Suppressor macrophage treated with lipopolysaccharide for 1 hour (primary cell): Measurements from ENCODE around the gene IFTAP.
"Not testable (repeated sequence)": the region's sequence is repeated elsewhere in the genome, so short reads cannot be mapped to it uniquely, and the experiment has no call there.

Source experiments
- DNase-seq, 3 donors: peaks; one replicate each; pipeline ENCODE4 v3.0.0-alpha.2; 2020 to 2022

The IFTAP gene, protein sequence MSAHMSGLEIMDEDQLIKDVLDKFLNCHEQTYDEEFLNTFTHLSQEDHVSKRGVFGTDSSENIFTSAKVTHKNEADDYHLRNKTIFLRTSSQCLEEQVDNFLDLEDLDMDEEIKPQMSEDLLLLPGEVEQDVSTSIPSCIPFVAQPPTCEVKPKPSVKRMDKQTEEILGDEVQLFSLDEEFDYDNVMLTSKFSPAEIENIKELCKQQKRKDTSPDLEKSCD

DNA sequence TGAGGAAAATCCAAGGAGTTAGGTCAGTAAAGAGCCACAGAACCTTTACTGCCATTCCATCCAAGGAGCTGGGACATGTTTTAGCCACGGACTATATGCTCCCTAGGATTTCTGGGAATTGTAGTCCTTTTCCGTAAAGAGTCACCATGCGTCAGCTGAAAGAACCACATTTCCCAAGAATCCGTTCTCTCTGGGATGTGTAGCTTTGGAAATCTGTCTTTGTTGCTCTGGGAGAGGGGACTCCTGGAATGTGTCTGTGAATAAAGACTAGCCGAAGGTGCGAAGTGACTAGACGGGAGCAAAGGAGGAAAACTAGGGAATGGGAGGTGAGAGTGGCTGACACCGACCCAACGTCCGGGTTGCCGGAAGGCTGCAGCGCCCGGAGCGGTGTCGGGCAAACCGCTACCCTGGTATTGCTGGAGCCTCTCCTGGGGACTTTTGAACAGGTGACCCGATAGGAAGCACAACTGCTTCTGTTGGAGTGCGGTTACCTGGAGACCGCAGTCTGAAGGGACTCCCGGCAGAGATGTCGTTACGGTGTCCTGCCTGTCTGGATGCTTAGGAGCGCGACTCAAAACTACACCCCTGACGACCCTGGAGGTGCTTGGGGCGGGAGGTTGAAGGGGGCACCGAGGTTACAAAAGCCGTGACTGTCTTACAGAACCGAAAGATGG is at the start of gene IFTAP:
Gene IFTAP (plus strand): TSS at position 187 of the 674 bp plus-strand sequence. CDS start 15,602 bp downstream, outside the sequence.
- peak; percentile 84 to 92 (median 90) for DNase-seq

DNA sequence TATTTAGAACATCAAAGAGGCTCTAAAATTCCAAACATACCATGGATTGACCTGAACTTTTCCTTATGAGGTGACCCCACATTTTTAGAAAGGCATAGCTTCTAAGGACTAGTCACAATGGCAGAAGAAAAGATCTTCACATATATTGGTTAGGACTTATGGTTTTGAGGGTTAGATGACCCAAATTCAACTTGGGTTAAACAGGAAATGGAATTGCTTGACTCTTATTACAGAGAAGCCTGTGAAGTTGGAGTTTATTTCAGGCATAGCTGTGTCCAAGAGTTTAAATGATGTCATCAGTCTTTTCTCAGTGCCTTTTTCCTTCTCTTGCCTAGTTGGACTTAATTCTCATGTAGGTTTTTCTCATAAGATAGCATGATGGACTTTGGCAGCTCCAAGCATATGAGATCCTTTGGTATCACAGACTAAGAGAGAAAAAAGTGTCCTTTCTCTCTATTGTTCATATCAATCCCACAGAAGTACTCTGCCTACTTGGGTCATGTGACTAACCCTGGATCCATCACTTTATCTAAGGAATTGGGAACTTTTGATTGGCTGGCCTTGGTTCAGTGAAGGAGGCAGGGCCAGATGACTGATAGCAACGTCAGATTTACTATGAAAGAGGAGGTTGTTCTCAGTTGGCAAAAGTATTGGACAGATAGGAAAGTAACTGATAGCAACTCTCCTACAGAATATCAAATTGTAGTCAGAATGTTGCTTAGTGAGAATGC is 43.8 kb upstream of the IFTAP start:
- no peak for DNase-seq

DNA sequence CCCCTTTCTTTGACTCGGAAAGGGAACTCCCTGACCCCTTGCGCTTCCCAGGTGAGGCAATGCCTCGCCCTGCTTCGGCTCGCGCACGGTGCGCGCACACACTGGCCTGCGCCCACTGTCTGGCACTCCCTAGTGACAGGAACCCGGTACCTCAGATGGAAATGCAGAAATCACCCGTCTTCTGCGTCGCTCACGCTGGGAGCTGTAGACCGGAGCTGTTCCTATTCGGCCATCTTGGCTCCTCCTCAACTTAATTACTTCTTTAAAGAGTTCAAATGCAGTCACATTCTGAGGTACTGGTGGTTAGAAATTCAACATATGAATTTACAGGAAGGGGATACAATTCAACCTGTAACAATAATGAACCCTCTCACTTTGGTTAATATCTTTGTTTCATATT is 36.9 kb upstream of the IFTAP start:
- not testable (repeated sequence) for DNase-seq

DNA sequence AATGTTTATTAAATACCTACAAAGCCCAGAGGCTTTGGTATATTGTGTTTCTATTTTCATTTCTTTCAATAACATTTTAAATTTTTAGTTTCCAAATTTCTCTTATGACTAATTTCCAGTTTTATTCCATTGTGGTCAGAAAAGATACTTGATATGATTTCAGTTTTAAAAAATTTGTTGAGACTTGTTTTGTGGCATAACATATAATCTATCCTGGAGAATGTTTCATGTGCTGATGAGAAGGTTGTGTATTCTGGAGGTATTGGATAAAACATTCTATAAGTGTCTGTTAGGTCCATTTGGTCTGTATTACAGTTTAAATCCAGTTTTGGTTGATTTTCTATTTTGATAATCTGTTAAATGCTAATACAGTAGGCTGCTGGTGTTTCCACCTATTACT is 36.3 kb upstream of the IFTAP start:
- DNase-seq = no peak

DNA sequence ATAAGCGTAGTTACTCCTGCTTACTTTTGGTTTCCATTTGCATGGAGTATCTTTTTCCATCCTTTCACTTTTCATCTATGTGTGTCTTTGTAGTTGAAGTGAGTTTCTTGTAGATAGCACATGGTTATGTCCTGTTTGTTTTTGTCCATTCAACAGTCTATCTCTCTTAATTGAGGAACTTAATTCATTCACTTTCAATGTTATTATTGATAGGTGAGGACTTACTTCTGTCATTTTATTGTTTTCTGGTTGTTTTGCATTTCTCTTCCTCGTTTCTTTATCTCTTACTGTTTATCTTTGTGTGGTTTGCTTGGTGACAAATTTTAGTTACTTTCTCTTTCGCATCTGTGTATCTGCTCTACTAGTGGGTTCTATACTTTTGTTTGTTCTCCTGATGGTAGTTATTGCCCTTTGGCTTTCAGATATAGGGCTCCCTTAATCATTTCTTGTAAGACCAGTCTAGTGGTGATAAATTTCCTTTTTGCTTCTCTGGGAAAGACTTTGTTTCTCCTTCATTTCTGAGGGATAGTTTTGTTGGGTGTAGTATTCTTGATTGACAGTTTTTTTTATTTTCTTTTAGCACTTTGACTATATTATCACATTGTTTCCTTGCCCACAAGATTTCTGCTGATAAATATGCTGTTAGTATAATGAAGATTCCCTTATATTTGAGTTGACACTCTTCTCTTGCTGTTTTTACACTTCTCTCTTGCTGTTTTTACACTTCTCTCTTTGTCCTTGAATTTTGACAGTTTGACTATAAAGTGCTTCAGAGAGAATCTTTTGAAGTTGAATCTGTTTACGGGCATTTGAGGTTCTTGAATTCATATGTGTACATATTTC is 35.5 kb upstream of the IFTAP start:
- DNase-seq = no peak

DNA sequence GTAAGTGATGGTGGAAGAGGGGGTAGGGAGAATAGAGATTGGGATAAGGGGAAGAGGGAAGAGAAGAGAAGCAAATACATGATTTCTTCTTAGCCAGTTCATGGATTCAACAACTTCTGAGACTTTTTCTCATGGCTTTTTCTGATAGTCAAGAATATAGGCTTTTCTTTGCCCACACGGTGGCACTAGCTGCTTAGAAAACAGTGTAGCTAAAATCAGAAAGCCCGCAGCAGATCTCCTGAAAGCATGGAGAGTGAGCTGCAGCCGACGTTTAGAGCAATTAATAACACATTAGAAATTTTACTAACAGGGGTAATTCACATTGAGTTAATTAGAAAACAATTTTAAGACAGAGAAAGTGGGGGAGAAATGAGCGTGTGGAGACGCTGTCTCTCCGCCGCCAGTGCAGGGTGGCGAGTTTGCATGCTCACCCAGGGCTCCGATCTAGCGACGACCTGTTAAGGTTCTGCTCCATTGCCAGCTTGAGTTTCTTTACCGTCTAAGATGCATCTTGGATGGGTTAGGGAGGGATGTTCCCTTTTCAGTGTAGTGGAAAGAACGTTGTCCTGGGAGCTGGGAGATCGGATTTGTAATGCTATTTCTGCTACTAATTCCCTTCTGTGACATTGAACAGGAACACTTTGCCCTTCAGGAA is 29.8 kb upstream of the IFTAP start:
- peak; percentile 75 to 79 (median 75) for DNase-seq

DNA sequence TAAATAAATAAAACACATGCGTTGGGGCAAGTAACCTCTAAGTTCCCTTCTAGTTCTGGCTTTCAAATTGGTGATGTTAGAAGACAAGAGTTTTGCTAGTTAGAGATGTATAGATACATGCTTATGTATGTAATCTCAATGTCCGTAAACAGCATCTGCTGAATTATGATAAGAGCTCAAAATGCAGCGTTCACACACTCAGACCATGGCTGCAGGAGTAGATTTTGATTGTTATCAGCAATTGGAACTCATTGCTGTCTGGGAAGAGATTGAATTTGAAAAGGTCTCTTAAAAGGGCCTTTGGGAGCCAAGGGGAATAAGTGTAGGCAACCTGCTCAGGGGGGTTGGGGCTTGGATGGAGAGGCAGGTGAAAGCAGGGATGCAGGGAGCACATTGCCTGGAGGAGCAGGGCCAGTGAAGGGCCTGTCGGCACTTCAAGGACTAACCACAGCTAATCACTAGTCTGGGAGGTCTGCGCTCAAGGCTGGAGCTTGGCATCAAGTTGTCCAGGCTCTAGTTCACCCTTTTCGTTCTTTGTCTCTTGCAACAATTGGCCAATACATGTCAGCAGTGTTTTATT is 29.2 kb upstream of the IFTAP start:
- DNase-seq = no peak

DNA sequence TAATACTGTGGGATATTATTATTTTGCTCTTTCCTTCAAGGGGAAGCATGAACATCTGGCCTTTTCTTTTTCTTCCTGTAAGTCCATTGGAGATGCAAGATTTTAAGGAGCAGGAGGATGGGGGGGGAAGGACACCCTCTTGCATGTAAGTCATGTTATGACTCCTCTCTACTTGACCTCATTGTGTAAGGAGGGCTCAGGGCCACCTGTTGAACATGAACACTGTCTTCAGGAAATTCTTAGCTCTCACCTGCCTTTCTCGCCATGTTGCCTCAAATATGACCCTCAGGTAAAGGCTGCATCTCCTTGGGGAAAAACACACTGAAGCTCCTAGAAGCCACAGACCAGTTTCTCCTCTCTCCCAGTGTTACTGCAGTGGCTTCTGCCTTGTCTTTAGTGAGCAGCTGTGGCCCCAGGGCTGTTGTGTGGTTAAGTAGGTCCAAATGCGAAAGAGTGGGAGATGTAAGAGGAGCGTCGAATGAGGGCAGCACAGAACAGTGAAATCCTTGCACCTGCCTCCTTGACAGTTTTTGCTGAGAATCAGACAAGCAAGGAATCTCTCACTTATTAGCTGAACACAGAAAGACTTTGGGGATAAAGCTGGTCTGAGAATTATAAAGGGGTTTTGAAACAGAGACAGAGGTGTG is 27.8 kb upstream of the IFTAP start:
- no peak for DNase-seq

DNA sequence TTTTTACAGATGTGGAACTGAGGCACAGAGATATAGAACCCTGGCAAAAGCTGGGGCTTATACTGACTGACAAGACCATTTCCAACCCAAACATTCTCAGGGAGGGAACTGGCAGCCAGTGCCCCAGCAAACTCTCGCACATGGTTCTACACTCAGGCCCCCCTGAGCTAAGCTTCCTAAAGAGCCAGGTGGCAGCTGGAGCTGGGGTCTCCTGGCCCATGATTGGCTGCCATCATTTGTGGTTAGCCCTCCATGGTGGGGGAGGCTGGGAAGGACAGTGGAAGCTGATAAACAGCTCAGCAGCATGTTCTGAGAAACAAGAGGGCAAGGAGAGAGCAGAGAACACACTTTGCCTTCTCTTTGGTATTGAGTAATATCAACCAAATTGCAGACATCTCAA is 26.6 kb upstream of the IFTAP start, which contains the start of gene RAG1:
Gene RAG1 (plus strand): TSS at position 314 of the 400 bp plus-strand sequence. CDS start 5,298 bp downstream, outside the sequence.
- DNase-seq = no peak

DNA sequence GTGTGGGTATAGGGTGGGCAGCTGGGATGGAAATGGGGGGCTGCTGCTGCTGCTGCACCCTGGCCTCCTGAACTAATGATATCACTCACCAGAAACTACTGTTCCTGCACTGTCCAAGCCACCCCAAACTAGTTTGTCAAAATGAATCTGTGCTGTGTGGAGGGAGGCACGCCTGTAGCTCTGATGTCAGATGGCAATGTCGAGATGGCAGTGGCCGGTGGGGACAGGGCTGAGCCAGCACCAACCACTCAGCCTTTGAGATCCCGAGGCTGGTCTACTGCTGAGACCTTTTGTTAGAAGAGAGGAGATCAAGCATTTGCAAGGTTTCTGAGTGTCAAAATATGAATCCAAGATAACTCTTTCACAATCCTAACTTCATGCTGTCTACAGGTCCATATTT is 25.2 kb upstream of the IFTAP start:
- no peak for DNase-seq

DNA sequence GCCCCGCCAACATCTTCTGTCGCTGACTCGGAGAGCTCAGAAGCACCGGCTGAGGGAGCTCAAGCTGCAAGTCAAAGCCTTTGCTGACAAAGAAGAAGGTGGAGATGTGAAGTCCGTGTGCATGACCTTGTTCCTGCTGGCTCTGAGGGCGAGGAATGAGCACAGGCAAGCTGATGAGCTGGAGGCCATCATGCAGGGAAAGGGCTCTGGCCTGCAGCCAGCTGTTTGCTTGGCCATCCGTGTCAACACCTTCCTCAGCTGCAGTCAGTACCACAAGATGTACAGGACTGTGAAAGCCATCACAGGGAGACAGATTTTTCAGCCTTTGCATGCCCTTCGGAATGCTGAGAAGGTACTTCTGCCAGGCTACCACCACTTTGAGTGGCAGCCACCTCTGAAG is 19.8 kb upstream of the IFTAP start:
- DNase-seq = no peak

DNA sequence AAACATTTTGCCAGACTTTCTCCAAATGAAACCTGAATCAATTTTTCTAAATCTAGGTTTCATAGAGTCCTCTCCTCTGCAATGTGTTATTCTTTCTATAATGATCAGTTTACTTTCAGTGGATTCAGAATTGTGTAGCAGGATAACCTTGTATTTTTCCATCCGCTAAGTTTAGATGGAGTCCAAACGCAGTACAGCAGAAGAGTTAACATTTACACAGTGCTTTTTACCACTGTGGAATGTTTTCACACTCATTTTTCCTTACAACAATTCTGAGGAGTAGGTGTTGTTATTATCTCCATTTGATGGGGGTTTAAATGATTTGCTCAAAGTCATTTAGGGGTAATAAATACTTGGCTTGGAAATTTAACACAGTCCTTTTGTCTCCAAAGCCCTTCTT is 16.9 kb upstream of the IFTAP start:
- DNase-seq = no peak

DNA sequence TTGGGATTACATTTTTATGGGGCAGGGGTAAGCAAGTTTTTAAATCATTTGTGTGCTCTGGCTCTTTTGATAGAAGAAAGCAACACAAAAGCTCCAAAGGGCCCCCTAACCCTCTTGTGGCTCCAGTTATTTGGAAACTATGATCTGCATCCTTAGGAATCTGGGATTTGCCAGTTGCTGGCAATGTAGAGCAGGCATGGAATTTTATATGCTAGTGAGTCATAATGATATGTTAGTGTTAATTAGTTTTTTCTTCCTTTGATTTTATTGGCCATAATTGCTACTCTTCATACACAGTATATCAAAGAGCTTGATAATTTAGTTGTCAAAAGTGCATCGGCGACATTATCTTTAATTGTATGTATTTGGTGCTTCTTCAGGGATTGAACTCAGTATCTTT is 16.4 kb upstream of the IFTAP start:
- DNase-seq = no peak

DNA sequence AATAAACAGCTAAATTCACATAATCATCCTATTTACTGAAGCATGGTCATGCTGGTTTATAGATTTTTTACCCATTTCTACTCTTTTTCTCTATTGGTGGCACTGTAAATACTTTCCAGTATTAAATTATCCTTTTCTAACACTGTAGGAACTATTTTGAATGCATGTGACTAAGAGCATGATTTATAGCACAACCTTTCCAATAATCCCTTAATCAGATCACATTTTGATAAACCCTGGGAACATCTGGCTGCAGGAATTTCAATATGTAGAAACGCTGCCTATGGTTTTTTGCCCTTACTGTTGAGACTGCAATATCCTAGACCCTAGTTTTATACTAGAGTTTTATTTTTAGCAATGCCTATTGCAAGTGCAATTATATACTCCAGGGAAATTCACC is 15.8 kb upstream of the IFTAP start:
- no peak for DNase-seq

DNA sequence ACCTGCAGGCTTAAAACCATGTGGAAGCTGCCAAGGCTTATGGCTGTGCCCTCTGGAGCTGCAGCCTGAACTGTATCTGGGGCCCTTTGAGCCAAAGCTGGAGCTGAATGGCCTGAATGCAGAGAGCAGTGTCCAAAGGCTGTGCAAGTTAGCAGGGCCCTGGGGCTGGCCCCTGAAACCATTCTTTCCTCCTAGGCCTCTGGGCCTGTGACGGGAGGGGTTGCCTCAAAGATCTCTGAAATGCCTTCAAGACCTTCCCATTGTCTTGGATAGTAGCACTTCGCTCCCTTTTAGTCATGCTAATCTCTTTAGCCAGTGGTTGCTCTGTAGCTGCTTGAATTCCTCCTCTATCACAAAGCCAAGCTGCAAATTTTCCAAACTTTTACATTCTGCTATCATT is 12.8 kb upstream of the IFTAP start:
- no peak for DNase-seq

DNA sequence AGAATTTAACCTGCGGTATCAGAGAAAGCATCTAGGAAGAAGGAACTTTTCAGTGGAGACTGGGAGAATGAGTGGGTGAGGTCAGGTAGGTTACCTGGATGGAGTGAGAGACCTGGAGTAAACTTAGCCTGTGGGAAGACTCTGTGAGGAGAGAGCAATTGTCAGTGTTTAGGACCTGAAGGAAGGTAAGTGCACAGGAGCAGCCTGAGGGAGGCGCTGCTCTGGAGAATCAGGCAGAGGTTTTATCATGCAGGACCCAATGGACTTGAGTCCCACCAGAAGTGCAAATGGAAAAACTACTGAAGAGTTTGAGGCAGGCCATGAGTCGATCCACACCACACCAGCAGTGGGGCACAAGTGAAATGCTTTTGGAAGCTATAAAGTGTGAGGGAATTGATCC is 10.6 kb upstream of the IFTAP start:
- DNase-seq = no peak

DNA sequence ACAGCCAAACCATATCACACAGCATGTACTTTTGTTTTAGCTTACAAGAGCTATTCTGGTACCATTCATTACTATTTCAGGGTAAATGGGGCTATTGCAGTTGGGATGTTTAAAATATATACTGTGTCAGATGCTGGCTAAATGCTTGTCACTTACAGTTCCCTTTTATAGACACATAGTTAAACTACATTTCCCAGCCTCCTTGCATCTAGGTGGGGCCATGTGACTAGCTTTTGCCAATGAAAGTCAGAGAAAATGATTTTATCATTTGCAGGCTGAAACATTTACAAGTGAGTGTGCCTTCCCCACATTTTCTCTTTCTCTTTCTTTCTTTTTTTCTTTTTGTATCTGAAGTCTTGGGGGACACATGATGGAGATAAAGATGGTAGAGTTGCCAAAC is 7.8 kb upstream of the IFTAP start:
- DNase-seq = peak; percentile 43 to 59 (median 55)

DNA sequence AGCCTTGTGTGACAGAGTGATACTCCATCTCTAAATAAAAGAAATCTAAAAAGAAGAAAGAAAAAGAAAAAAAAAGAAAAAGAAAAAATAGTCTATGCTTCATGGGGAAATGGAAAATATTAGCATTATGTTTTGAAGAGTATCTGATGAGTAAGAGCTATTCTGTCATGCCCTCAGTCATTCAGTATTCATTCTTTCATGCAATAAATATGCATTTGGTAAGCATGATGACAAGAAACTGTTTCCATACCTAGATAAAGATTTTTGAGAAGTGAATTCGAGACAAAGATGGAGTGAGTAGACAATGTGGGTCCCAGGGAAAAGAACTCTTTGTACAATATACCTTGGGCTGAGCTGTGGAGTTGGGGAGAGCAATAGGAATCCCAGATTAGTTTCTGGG is 6.2 kb upstream of the IFTAP start:
- DNase-seq = no peak

DNA sequence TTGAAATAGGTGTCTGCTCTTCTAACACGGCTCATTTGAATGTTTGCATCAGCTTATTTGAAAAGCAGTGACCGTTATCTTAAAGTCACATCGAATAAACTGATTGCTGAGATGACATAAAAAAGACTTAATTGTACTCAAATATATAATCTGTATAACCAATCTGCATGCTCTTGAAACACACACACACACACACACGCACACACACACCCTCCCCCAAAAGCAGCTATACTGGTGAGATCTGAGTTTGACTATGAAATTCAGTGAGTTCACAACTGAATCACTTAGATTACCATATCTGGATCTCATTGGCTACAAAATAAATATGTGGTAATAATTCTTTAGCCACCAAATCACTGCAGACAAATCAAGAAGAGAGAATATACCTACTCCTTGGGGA is 3.8 kb upstream of the IFTAP start:
- DNase-seq = no peak

DNA sequence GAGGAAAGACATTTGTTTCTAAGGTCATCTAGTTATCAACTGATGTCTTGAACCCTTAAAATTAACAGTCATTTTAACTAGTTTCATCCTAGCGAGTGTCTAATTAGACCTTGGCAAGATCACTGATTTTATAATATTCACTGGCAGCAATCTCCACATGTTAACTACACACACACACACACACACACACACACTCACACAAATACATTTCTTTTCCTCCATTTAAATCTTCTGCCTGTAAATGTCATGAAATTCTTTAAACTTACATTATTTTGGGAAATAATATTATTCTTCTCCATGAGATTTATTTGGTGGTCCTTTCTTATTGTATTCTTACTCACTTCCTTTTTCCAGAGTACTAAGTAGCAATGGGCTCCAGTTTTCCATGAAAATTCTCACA is 2.9 kb upstream of the IFTAP start:
- DNase-seq = no peak

DNA sequence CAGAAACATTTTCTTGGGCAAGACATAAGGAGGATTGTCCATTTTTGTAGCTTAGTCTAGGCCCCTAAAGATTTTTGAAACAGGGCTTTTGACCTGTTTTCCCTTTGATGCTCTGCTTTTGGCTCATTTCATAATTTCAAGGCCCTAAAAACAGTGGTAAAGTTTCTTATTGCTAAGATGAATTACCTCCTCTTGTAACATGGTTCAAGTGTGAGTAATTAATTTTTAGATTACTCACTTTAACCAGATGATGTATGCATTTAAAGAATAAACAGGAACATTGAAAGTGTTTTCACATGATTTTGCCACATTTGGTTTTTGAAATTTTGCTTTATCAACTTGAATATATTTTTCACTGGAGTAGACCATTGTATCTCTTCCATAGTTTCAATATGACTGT is 2.6 kb downstream of the IFTAP start:
- DNase-seq = no peak

DNA sequence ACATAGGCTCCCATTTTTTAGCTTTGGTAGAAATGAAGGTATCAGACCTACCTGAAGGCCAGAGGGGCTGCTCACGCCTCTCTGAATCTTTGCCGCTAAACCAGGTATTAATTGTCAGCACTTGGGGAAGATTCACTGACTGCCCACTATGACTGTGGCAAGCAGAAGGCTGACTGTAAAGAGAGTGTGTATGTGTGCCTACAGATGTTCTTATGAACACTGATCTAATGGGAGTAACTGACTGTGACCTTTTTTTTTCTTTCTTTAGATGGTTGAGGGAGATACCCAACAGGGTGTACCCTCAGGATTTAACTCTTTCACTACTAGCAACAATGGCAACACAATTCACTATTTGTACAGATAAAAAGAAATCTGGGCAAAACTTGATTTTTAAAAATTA is 3.7 kb downstream of the IFTAP start, which contains the start of gene RAG2:
Gene RAG2 (minus strand): TSS at position 186 of the 400 bp plus-strand sequence. CDS start 4,068 bp downstream, outside the sequence.
- DNase-seq = no peak
